Vagina (tissue), 2 donors: ENCODE results near the gene TAF11L6.
"Not testable (repeated sequence)": the region's sequence is repeated elsewhere in the genome, so short reads cannot be mapped to it uniquely, and the experiment has no call there.

Source experiments
- POLR2AphosphoS5 ChIP-seq, 2 donors: sonication (generic); formaldehyde crosslinking; IDR thresholded peaks; one replicate each; pipeline ENCODE4 v1.9.0; 2017; ENCODE audit warnings: antibody characterized with exemption in 2 of 2, mild to moderate bottlenecking in 2 of 2, low read depth in 1 of 2; ENCODE audit not compliant: insufficient read depth in 1 of 2
- TF ChIP-seq, protein P1 (sequence below), 3 experiments: fragments of 450-650 bp in 2 of 3; fragments of 200-600 bp in 1 of 3; sonication (generic) in 1 of 3; IDR thresholded peaks; one replicate each; pipeline ENCODE4 v1.5.1; 2017 to 2019; ENCODE audit warnings: antibody characterized with exemption in 3 of 3, mild to moderate bottlenecking in 2 of 3, moderate library complexity in 2 of 3

DNA sequence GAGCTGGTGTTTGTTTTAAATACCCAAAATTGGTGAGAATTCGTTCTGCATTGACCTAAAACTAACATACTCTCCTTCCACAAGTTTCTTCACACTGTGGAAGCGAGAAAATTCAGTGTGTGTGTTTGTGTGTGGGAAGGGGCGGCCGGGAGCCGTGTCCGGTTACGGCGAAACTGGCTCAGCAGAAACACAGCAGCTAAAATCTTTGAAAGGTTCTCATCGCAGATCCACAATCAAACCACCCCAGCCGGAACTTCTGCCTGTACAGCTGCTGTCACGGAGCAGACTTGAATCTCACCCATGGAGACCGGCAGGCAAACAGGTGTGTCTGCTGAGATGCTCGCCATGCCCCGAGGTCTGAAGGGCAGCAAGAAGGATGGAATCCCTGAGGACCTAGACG lies 3.5 kb upstream of the TAF11L6 start, which contains the start of gene TAF11L5:
- not testable (repeated sequence) for TF ChIP-seq POLR2AphosphoS5 (IDR thresholded peaks at IDR 0.05; ENCODE audit: insufficient read depth in 1 of 2, low read depth in 1 of 2)
- TF ChIP-seq, protein P1, sequence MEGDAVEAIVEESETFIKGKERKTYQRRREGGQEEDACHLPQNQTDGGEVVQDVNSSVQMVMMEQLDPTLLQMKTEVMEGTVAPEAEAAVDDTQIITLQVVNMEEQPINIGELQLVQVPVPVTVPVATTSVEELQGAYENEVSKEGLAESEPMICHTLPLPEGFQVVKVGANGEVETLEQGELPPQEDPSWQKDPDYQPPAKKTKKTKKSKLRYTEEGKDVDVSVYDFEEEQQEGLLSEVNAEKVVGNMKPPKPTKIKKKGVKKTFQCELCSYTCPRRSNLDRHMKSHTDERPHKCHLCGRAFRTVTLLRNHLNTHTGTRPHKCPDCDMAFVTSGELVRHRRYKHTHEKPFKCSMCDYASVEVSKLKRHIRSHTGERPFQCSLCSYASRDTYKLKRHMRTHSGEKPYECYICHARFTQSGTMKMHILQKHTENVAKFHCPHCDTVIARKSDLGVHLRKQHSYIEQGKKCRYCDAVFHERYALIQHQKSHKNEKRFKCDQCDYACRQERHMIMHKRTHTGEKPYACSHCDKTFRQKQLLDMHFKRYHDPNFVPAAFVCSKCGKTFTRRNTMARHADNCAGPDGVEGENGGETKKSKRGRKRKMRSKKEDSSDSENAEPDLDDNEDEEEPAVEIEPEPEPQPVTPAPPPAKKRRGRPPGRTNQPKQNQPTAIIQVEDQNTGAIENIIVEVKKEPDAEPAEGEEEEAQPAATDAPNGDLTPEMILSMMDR (IDR thresholded peaks at IDR 0.05): not testable (repeated sequence)
